ENCODE data around the gene RRP8.

GRCh38 chr11:6635082-6635932, 31.9 kb upstream of the RRP8 start:
- TF ChIP-seq CTCF (conservative IDR thresholded peaks at IDR 0.05) (no peak), EZH2 (IDR thresholded peaks at IDR 0.05; ENCODE audit: low read depth) (no peak)
